ENCODE data around the gene NEK1.

Gene NEK1

GRCh38 chr4:169601016-169601771 lies 11.2 kb downstream of the NEK1 start:
- DNase-seq (ENCODE audit: low read depth, low spot score): no peak
- TF ChIP-seq, protein P1, sequence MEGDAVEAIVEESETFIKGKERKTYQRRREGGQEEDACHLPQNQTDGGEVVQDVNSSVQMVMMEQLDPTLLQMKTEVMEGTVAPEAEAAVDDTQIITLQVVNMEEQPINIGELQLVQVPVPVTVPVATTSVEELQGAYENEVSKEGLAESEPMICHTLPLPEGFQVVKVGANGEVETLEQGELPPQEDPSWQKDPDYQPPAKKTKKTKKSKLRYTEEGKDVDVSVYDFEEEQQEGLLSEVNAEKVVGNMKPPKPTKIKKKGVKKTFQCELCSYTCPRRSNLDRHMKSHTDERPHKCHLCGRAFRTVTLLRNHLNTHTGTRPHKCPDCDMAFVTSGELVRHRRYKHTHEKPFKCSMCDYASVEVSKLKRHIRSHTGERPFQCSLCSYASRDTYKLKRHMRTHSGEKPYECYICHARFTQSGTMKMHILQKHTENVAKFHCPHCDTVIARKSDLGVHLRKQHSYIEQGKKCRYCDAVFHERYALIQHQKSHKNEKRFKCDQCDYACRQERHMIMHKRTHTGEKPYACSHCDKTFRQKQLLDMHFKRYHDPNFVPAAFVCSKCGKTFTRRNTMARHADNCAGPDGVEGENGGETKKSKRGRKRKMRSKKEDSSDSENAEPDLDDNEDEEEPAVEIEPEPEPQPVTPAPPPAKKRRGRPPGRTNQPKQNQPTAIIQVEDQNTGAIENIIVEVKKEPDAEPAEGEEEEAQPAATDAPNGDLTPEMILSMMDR (IDR thresholded peaks at IDR 0.05; ENCODE audit: low read depth, low read length): no peak
- in situ Hi-C loops (cut with HindIII; ENCODE audit: low sequenced_read_pairs): no loop called here
- H3K4me3 ChIP-seq (ENCODE audit: low read depth, low read length): no peak overlapping the region

- TF ChIP-seq, protein P1 (IDR thresholded peaks at IDR 0.05; ENCODE audit: low read depth, low read length): no peak
- DNase-seq (ENCODE audit: low read depth, low spot score): no peak
- no peak overlapping the region for H3K4me3 ChIP-seq (ENCODE audit: low read depth, low read length)
- in situ Hi-C loops (cut with HindIII; ENCODE audit: low sequenced_read_pairs): no loop called here
These were observed 17.7 kb downstream of the NEK1 start for GRCh38 chr4:169594560-169595195.

- in situ Hi-C loops (cut with HindIII; ENCODE audit: low sequenced_read_pairs): no loop called here
- DNase-seq (ENCODE audit: low read depth, low spot score): no peak
- TF ChIP-seq, protein P1 (IDR thresholded peaks at IDR 0.05; ENCODE audit: low read depth, low read length): no peak
- H3K4me3 ChIP-seq (ENCODE audit: low read depth, low read length): no peak overlapping the region
These were observed 19.3 kb downstream of the NEK1 start for GRCh38 chr4:169593050-169593560.

DNA sequence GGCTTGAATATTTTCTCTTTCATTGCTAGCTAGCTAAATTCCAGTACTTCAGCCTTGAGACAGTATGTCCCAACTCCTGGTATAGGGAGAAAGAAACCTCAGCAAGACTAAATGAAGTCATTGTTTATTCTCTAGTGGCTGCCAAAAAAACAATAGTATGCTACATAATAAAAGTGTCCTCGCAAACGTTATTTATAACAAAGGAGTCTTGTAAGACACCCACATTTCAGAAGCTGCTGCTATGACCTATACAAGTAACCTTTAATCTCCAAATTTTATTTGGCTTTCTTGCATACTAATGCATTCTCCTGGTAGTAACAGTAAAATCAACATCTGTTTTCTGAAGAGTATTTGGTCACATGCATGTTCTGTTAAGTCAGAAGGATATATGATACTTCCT lies 28.8 kb downstream of the NEK1 start:
- DNase-seq (ENCODE audit: low read depth, low spot score): peak; percentile 37
- TF ChIP-seq, protein P1 (IDR thresholded peaks at IDR 0.05; ENCODE audit: low read depth, low read length): no peak
- no peak overlapping the region for H3K4me3 ChIP-seq (ENCODE audit: low read depth, low read length)
- in situ Hi-C loops (cut with HindIII; ENCODE audit: low sequenced_read_pairs): no loop called here

GRCh38 chr4:169582706-169583105 lies 29.7 kb downstream of the NEK1 start:
- in situ Hi-C loops (cut with HindIII; ENCODE audit: low sequenced_read_pairs): no loop called here
- DNase-seq (ENCODE audit: low read depth, low spot score): peak; percentile 29
- TF ChIP-seq, protein P1 (IDR thresholded peaks at IDR 0.05; ENCODE audit: low read depth, low read length): no peak
- no peak overlapping the region for H3K4me3 ChIP-seq (ENCODE audit: low read depth, low read length)

GRCh38 chr4:169582203-169582602 lies 30.2 kb downstream of the NEK1 start:
- TF ChIP-seq, protein P1 (IDR thresholded peaks at IDR 0.05; ENCODE audit: low read depth, low read length): no peak
- no peak for DNase-seq (ENCODE audit: low read depth, low spot score)
- in situ Hi-C loops (cut with HindIII; ENCODE audit: low sequenced_read_pairs): no loop called here
- H3K4me3 ChIP-seq (ENCODE audit: low read depth, low read length): no peak overlapping the region

Data from astrocyte of the spinal cord (primary cell).